GM23248 (cell line): ENCODE results near the gene ST3GAL5. TPM values are rescaled to one million over a fixed set of nuclear protein-coding genes. Genes with fewer than 3 reads are reported as not detected.

Experiments
- DNase-seq: peaks from one replicate; pipeline ENCODE4 v3.0.0-alpha.2; 2015
- H2AFZ ChIP-seq: fragments of 200-600 bp; sonication (generic); 2 replicates; pipeline ENCODE4 v1.6.1; 2016; ENCODE audit warnings: antibody characterized with exemption
- H3F3A ChIP-seq: fragments of 200-600 bp; sonication (generic); 2 replicates; pipeline ENCODE4 v1.6.1; 2016; ENCODE audit warnings: mild to moderate bottlenecking, antibody characterized with exemption, mixed run types; ENCODE audit not compliant: insufficient read depth
- H3K27ac ChIP-seq: fragments of 200-600 bp; sonication (generic); 2 replicates; pipeline ENCODE4 v1.5.1; 2016; ENCODE audit warnings: mild to moderate bottlenecking
- H3K27me3 ChIP-seq: fragments of 200-600 bp; sonication (generic); replicated peaks from 2 replicates; pipeline ENCODE4 v1.6.1; 2016; ENCODE audit warnings: mild to moderate bottlenecking; ENCODE audit not compliant: insufficient read depth
- H3K36me3 ChIP-seq: fragments of 200-600 bp; sonication (generic); 2 replicates; pipeline ENCODE4 v1.6.1; 2016; ENCODE audit warnings: low read depth, mild to moderate bottlenecking
- H3K4me1 ChIP-seq: fragments of 200-600 bp; sonication (generic); 2 replicates; pipeline ENCODE4 v1.6.1; 2016; ENCODE audit warnings: mild to moderate bottlenecking; ENCODE audit not compliant: insufficient read depth
- H3K4me2 ChIP-seq: fragments of 200-600 bp; sonication (generic); one replicate; pipeline ENCODE4 v1.6.1; 2016; ENCODE audit warnings: mild to moderate bottlenecking; ENCODE audit not compliant: unreplicated experiment
- H3K4me3 ChIP-seq: fragments of 200-600 bp; sonication (generic); 2 replicates; pipeline ENCODE4 v1.5.1; 2016; ENCODE audit warnings: mild to moderate bottlenecking
- H3K79me2 ChIP-seq: fragments of 200-600 bp; sonication (generic); 2 replicates; pipeline ENCODE4 v1.6.1; 2016; ENCODE audit warnings: mild to moderate bottlenecking; ENCODE audit not compliant: insufficient read depth
- H3K9ac ChIP-seq: fragments of 200-600 bp; sonication (generic); 2 replicates; pipeline ENCODE4 v1.6.1; 2016; ENCODE audit warnings: mild to moderate bottlenecking
- H3K9me2 ChIP-seq: fragments of 200-600 bp; sonication (generic); 2 replicates; pipeline ENCODE4 v1.6.1; 2016; ENCODE audit warnings: mixed run types, mild to moderate bottlenecking, moderate library complexity; ENCODE audit not compliant: insufficient read depth
- H3K9me3 ChIP-seq: fragments of 200-600 bp; sonication (generic); one replicate; pipeline ENCODE4 v1.6.1; 2017; ENCODE audit warnings: low read depth
- H4K20me1 ChIP-seq: fragments of 200-600 bp; sonication (generic); 2 replicates; pipeline ENCODE4 v1.6.0; 2016; ENCODE audit not compliant: insufficient read depth
- EZH2 ChIP-seq: fragments of 200-600 bp; sonication (generic); IDR thresholded peaks from 2 replicates; pipeline ENCODE4 v1.6.1; 2018; ENCODE audit warnings: antibody characterized with exemption, mild to moderate bottlenecking; ENCODE audit not compliant: insufficient read depth, poor library complexity, severe bottlenecking
- EZH2phosphoT487 ChIP-seq: fragments of 200-600 bp; sonication (generic); IDR thresholded peaks from 2 replicates; pipeline ENCODE4 v1.6.1; 2018; ENCODE audit warnings: antibody characterized with exemption, moderate library complexity, mild to moderate bottlenecking, low read depth; ENCODE audit not compliant: insufficient read depth
- WGBS, 2 experiments: methylation state at CpG; one replicate each; pipeline ENCODE4 v1.1.6; 2015 to 2017; ENCODE audit warnings: low lambda C conversion rate in 2 of 2, low coverage in 1 of 2; ENCODE audit errors: missing lambda C conversion rate in 2 of 2; 5-methylcytosine and 5-hydroxymethylcytosine counted together
- in situ Hi-C: fragments of 300-500 bp; cut with MboI; formaldehyde crosslinking; loops from 2 replicates; pipeline ENCODE4 v1.15.0; 2020
- polyA plus RNA-seq: library from polyadenylated mRNA; unstranded; fragments of >200 nt; fragmentation: Nextera tagmentation; extraction: Ambion mirVana; gene quantifications from 2 replicates; pipeline ENCODE4 v1.2.1, GENCODE V29; 2016
- total RNA-seq: library from RNA; depleted of rRNA; stranded (reverse); fragments of >200 nt; shearing (Covaris generic); gene quantifications from 2 replicates; pipeline ENCODE4 v1.2.3, GENCODE V29; 2014

ST3GAL5 gene
- total and polyA plus RNA-seq, 2 experiments from 2014 or later, result 16.4 to 21.0 TPM

DNA sequence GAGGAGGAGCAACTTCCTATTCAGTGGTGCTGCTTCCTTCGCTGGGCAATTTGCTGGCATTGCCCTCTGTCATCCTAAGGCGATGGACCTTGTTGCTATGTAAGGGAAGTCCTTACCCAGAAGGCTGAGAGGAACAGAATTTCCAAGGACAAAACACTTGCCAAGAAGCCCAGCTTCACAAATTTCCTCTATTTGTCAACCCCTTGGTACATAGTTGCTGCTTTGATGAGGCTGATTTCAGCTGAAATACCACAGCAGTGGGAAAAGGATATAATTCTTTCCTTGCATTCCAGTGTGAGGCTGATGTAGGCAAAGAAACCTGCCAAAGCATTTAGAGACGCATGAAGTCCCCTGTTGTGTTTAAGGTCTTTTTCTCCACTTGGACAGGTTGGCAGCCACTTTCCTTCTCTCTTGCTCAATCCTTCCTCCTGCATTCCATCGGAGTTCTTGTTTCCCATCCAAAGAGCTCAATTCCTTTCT lies 16.4 kb upstream of the ST3GAL5 start:
- no peaks in the 10 kb centered on the region for H3K9me2 ChIP-seq
- no peak for TF ChIP-seq EZH2phosphoT487
- no peak for TF ChIP-seq EZH2
- peak overlapping the region; percentile 62 for H3K4me2 ChIP-seq
- no peaks in the 10 kb centered on the region for H3K27me3 ChIP-seq
- H3K9ac ChIP-seq, result no peak overlapping the region
- WGBS, 2 experiments, result 21 to 28% methylated on average over 4 of the region's 4 CpGs
- peak overlapping the region; percentile 35; the same call in 1 of the 2 replicates for H2AFZ ChIP-seq
- DNase-seq, result peak; percentile 59
- in situ Hi-C loops, result no loop called here
- peaks cover 36% of the 10 kb centered on the region for H3K4me1 ChIP-seq
- H3F3A ChIP-seq, result peaks cover 13% of the 10 kb centered on the region
- H3K27ac ChIP-seq, result peak overlapping the region; percentile 47
- no peaks in the 10 kb centered on the region for H3K9me3 ChIP-seq
- no peaks in the 10 kb centered on the region for H3K79me2 ChIP-seq
- no peak overlapping the region for H3K4me3 ChIP-seq
- no peaks in the 10 kb centered on the region for H4K20me1 ChIP-seq
- no peaks in the 10 kb centered on the region for H3K36me3 ChIP-seq

DNA sequence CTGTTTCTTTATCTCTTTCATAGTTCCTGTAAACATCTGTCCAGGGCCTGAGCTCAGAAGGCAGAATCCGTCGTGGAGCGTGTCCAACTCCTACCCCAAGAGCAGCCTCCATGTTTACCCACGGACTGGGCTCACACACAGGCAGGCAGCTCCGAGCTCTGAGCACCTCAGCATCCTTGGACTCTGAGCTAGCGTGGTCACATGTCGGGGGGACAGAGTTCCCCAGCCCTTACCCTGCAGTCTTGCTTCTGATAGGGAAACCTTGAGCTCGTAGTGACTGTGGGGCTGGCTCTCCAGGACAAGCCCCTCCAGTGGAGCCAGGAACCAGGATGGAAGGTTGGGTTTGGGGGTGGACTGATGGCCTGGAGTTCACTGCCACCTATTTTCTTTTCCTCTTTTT lies 15.1 kb upstream of the ST3GAL5 start:
- no peaks in the 10 kb centered on the region for H3K27me3 ChIP-seq
- H3K4me2 ChIP-seq, result no peak overlapping the region
- H3K4me1 ChIP-seq, result peaks cover 35% of the 10 kb centered on the region
- H3K27ac ChIP-seq, result no peak overlapping the region
- H3K9ac ChIP-seq, result no peak overlapping the region
- H3K36me3 ChIP-seq, result no peaks in the 10 kb centered on the region
- H3K9me3 ChIP-seq, result no peaks in the 10 kb centered on the region
- no peaks in the 10 kb centered on the region for H3K9me2 ChIP-seq
- H3F3A ChIP-seq, result peaks cover 13% of the 10 kb centered on the region
- WGBS, 2 experiments, result 83 to 85% methylated on average over 8 of the region's 8 CpGs
- in situ Hi-C loops, result no loop called here
- H4K20me1 ChIP-seq, result no peaks in the 10 kb centered on the region
- no peak overlapping the region for H3K4me3 ChIP-seq
- H2AFZ ChIP-seq, result no peak overlapping the region
- no peaks in the 10 kb centered on the region for H3K79me2 ChIP-seq
- DNase-seq, result no peak
- TF ChIP-seq EZH2phosphoT487 (no peak), EZH2 (no peak)

DNA sequence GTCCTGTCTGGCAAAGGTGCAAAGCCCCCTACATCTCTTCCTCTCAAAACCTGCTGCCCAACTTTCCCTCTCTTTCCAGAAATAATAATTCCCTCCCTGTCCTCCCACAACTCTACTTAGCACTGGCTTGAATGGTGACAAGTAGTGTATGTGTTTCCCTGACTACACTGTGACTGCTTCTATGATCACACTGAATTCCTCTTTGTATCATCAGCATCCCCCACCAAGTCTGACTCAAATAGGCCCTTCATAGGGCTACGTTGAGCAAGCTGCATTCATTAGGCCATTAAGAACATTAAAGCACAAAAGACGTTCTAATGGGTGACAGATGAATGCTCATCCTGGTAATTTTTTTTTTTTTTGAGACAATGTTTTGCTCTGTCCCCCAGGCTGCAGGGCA lies 13.7 kb upstream of the ST3GAL5 start:
- in situ Hi-C loops, result no loop called here
- Histone ChIP-seq H3K27me3 (no peaks in the 10 kb centered on the region), H3K4me3 (no peak overlapping the region), H3K4me2 (no peak overlapping the region), H3K9me3 (no peaks in the 10 kb centered on the region), H3K36me3 (no peaks in the 10 kb centered on the region), H3K9ac (0 out of 2 replicates have a peak overlapping the region, but pooled peaks have one; percentile 29), H3K79me2 (no peaks in the 10 kb centered on the region), H3K9me2 (no peaks in the 10 kb centered on the region), H3K27ac (peak overlapping the region; percentile 59), H2AFZ (no peak overlapping the region), H4K20me1 (no peaks in the 10 kb centered on the region), H3F3A (peaks cover 13% of the 10 kb centered on the region), H3K4me1 (peaks cover 23% of the 10 kb centered on the region)
- TF ChIP-seq EZH2 (no peak), EZH2phosphoT487 (no peak)
- WGBS, 2 experiments, result 0% methylated on average over 2 of the region's 2 CpGs
- peak; percentile 96 for DNase-seq

DNA sequence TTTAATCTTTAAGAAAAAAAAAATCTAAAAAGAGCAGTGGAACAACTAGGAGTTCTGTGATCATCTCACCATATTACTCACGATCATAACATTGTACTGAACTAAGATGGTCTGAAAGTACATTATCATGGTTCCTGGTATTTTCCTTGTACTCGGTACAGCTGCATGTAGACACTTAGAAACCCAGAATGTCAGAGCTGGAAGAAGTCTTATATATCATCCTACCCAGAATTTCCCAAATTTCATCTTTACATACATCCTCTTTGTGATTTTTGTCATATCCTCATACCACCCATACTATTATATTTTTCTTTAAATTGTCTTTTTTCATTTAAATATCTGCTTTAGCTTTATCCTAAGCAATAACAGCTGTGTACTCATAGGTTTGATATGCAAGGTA lies 12.4 kb upstream of the ST3GAL5 start:
- no peak for DNase-seq
- peaks cover 13% of the 10 kb centered on the region for H3F3A ChIP-seq
- no peak overlapping the region for H3K4me3 ChIP-seq
- H4K20me1 ChIP-seq, result no peaks in the 10 kb centered on the region
- no peaks in the 10 kb centered on the region for H3K79me2 ChIP-seq
- H3K4me2 ChIP-seq, result no peak overlapping the region
- TF ChIP-seq EZH2 (no peak), EZH2phosphoT487 (no peak)
- no peaks in the 10 kb centered on the region for H3K27me3 ChIP-seq
- no peaks in the 10 kb centered on the region for H3K36me3 ChIP-seq
- H3K27ac ChIP-seq, result no peak overlapping the region
- H3K4me1 ChIP-seq, result peaks cover 22% of the 10 kb centered on the region
- H3K9ac ChIP-seq, result no peak overlapping the region
- no peaks in the 10 kb centered on the region for H3K9me2 ChIP-seq
- WGBS, 2 experiments, result 67 to 69% methylated on average over 2 of the region's 2 CpGs
- no peaks in the 10 kb centered on the region for H3K9me3 ChIP-seq
- in situ Hi-C loops, result no loop called here
- no peak overlapping the region for H2AFZ ChIP-seq

DNA sequence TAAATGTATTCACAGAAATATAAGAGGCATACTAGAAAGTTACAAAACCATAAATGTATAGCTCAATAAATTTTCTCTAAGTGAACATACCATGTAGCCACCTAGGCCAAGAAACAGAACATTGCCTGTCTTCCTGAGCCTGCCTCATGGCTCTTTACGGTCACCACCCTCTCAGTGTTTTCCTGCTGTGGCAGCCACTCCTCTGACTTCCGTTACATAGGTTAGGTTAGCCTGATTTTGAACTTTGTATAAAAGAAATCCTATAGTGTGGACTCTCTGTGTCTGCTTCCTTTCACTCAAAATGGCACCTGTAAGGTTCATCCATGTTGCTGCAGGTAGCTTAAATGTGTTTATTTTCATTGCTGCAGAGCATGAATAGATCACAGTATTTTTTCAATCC lies 11.6 kb upstream of the ST3GAL5 start:
- no peaks in the 10 kb centered on the region for H4K20me1 ChIP-seq
- peaks cover 17% of the 10 kb centered on the region for H3K4me1 ChIP-seq
- 90 to 92% methylated on average over 2 of the region's 2 CpGs for whole genome bisulfite sequencing, 2 experiments
- DNase-seq, result no peak
- no peak overlapping the region for H3K9ac ChIP-seq
- no peak overlapping the region for H3K4me2 ChIP-seq
- H3K36me3 ChIP-seq, result no peaks in the 10 kb centered on the region
- no peaks in the 10 kb centered on the region for H3K9me2 ChIP-seq
- TF ChIP-seq EZH2phosphoT487, result no peak
- no peak for TF ChIP-seq EZH2
- H2AFZ ChIP-seq, result no peak overlapping the region
- no peak overlapping the region for H3K27ac ChIP-seq
- peaks cover 9% of the 10 kb centered on the region for H3F3A ChIP-seq
- no peaks in the 10 kb centered on the region for H3K27me3 ChIP-seq
- H3K79me2 ChIP-seq, result no peaks in the 10 kb centered on the region
- H3K9me3 ChIP-seq, result no peaks in the 10 kb centered on the region
- in situ Hi-C loops, result no loop called here
- no peak overlapping the region for H3K4me3 ChIP-seq
